Kidney tubule cell (primary cell): ENCODE data around the gene TMOD3.
"Not testable (repeated sequence)": the region's sequence is repeated elsewhere in the genome, so short reads cannot be mapped to it uniquely, and the experiment has no call there.

Experiments used
- DNase-seq: peaks from one replicate; pipeline ENCODE4 v3.0.0-alpha.2; 2018; ENCODE audit warnings: low spot score

The TMOD3 gene

DNA sequence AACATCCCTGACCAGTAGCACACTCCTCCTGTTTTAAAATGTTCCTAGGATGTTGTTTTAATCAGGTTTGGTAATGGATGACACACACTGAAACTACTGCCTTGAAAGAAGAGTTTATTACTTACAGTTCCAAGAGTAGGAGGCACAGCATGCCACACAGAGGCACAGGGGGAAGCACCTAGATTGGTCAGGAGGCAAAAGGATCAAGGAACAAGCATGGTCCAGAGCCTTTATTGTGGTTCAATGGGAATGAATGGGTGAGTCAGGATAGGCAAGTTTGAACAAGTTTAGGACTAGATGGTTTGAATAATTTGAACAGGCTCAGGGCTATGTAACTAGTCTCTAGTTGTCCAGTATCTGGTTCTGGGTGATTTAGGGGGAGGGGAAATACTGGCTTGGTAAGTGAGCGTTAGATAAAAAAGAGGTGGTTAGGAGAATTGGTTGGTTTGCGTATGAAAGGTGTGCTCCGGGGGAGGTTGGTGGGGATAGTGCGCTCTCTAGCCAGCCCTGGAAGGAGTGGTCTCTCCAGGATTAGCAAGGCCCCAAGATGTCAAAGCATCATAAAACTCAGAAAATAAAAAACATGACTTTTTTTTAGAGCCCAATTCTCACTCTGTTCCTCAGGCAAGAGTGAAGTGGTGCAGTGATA, 35.1 kb downstream of the TMOD3 start:
- peak; percentile 93 for DNase-seq

DNA sequence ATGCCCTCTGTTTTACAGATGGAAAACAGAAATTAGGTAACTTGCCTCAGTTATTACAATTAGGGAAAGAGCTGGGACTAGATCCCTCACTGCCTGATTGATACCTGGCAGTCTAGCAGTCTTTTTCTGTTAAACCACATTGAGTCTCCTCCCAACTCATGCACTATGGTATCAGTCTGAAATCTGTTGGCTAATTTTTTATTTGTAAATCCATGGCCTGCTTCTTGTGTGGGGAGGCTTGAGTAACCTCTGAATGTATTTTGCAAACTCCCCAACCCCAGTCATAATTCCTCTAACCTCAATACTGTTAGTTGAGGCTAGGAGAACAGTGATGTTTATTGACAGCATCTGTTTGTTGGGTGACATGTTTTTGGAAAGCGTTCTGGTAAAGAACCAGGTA, 35.9 kb downstream of the TMOD3 start:
- no peak for DNase-seq

DNA sequence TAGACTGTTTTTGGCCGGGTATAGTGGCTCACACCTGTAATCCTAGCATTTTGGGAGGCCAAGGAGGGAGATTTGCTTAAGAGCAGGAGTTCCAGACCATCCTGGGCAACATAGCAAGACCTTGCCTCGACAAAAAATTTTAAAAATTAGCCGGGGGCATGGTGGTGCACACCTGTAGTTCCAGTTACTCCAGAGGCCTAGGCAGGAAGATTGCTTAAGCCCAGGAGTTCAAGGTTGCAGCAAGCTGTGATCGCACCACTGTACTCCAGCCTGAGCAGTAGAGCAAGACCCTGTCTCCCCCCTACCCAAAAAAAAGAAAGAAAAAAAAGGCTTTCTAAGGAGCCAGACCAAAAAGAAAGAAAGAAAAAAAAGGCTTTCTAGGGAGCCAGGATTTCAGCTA, 36.7 kb downstream of the TMOD3 start:
- no peak for DNase-seq

DNA sequence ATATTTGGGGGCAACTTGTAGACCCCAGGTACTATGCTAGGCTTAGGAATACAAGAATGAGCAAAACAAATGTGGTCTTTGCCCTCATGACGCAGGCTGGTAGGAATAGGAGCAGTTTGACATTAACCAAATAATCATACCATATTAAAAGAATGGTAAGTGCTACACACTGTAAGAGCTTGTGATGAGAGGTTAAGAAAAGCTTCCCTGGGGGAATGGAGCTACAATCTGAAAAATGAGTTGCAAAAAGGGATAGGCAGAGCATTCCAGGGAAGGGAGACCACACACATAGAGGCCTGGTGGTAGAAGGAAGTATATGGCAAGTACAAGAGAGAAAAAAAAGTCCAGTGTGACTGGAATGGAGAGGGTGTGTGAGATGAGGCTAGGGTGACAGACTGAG, 37.3 kb downstream of the TMOD3 start:
- DNase-seq = peak; percentile 27

DNA sequence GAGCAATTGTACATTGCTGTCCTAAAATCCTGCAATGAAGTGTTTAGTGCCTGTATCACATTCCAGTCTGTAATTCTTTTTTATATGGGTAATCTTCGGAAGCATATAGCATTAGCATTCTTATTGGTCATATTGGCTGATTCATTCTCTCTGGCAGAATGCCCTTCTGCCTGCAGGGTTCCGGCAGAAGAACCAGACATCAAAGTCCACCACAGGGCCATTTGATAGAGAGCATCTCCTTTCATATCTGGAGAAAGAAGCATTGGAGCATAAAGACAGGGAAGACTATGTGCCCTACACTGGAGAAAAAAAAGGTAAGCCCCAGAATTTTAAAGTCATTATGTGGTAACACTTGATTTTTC, 39.6 kb downstream of the TMOD3 start:
- peak; percentile 80 for DNase-seq

DNA sequence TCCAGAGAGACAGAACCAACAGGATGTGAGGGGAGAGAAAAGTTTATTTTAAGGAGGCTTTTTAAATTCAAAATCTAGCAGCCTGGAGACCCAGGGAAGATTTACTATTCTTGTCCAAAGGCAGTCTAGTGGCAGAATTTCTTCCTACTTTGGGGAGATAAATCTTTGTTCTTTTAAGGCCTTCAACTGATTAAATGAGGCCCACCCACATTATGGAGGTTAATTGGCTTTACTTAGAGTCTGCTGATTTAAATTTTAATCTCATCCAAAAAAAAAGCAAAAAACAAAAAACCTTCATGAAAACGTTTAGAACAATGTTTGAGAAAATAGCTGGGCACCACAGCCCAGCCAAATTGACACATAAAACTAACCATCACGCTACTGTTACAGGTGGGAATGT, 41.3 kb downstream of the TMOD3 start:
- no peak for DNase-seq

DNA sequence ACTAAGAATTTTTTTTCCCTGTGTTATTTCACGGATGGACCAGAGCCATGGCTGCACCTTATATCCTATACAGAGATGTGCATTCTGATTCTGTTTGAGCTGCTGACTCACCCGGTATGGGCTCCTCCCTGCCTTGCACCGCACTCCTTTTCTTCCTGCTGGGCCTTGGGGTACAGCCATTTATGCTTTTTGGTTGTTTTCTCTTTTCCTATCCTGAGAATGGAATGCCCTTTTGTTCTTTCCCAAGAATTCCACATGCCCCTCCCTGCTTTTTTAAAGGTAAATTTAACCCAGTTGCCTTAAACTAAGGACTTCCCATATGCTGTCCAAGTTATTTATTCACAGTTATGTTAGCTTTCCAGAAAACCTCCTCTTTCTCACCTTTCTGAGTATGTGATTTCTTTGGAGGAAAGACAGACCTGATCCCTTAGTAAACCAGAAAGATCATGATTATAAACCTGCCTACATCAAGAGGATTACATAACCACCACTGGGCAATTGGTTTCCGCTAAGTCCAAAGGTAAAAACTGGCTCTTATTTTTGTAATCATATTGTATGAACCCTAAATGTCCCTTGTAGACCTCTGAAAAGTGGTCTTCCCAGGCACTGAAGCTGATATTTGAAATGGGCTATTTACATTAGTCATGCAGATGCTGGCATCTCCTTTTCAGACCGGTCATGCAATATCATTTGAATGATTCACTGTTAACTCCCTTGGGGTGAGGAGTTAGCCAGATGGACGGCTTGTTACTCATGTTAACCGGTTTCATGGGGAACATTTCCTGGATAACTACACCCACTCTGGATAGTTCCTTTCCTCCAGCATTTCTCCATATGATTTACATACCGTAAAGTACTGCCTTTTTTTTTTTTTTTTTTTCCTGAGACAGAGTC, 45.5 kb downstream of the TMOD3 start:
- DNase-seq = peak; percentile 97

DNA sequence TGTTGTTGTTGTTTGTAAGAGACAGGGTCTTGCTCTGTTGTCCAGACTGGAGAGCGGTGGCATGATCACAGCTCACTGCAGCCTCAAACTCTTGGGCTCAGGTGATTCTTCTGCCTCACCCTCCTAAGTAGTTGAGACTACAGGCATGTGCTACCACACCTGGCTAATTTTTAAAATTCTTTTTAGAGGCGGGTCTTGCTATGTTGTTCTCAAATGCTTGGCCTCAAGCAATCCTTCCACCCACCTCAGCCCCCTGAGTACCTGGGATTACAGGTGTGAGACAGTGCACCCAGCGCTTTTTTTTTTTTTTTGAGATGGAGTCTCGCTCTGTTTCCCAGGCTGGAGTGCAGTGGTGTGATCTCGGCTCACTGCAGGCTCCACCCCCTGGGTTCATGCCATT, 46.7 kb downstream of the TMOD3 start:
- DNase-seq = no peak

DNA sequence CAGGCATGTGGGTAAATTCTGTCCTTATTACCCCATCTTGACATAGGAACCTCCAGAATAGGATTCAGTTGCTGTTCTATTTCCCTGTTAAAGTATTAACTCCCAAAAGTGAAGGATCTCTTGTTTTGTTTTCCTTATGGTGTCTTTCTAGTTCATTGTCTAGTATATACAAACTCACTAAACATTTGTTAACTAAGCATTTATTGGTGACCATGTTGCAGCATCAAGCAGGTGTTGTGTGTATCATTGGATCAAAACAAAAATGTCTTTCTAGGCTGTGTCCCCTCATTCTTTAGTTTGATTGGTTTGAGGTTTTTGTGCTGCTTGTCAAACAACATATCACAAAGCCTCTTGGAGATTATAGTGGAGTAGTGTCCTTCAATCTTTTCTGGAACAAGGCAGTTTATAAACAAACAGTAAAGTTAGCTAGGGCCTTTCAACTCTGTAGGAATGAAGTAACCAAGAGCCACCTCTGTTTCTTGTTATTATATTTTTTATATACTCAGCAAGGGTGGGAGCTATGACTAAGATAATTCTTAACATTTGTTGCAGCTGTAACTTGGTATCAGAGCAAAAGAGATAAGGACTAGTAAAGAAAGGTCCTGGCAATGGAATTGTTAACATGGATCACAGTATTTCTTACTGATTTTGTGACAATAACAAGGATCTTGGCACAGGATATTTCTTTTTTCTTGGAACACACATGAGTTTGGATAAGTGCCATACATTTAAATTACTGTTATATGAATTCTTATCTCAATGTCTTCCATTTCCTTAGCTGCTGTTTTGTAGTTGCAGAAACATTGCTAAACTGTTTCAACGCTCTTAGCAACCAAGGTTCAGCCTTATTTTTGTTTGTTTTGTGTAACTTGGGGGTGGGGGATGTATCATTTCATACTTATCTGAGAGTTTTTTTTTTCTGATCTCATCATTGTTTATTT, 49.3 kb downstream of the TMOD3 start:
- peak; percentile 22 for DNase-seq

DNA sequence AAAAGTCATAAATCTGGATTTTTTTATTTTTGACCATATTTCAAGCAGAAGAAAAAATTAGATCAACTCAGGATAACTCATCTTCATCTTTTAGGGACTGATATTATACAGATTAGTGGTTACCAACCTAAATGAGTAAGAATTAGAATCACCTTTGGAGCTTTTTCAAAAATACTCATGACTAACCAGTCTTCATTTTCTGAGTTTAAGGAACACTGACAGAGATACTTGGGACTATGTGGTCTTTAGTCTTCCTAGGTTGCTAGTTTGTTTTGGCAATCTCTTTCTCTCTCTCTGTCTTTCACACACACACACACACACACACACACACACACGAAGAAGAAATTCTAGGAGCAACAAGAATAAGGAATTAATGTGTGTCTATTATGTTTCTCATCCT, 50.1 kb downstream of the TMOD3 start:
- no peak for DNase-seq

DNA sequence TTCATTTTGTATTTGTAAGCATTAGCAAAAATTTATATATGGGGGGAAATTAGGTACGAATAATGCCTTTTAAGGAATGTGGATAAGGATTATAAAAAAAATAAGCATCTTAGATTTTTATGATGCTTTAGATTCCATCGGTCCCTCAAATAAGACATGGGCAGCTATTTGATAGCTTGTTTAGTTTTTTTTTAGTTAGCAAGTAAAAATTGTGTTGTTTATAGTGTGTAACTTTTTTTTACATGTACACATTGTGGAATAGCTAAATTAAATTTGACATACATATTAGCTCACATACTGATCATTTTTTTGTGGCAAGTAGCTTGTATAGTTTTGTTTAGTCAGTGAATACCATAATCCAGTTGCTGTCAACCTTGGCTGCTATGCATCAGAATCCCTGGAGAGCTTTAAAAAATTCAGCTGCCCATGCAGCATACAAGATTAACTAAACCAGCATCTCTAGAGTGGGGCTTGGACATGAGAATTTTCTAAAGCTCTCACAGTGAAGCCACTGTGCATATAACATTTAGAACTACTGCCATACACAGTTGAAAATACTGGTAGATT, 53.9 kb downstream of the TMOD3 start:
- DNase-seq = no peak

DNA sequence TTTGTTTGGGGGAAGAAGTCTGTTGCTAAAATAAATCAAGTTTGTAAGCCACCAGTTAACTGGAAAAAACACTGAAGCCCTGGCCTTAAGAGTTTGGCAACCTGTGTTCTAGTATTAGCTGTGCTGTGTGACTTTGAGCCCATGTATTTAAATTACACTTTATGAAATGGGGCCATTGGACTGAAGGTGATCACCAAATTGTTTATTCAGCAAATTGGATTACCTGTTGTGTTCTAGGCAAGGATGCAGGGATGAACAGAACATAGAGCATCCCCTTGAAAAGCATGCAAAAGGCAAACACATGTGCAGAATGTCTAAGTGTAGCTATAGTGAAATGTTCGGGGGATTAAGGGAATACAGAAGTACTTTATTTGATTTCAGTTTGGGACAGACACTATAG, 54.6 kb downstream of the TMOD3 start:
- no peak for DNase-seq

DNA sequence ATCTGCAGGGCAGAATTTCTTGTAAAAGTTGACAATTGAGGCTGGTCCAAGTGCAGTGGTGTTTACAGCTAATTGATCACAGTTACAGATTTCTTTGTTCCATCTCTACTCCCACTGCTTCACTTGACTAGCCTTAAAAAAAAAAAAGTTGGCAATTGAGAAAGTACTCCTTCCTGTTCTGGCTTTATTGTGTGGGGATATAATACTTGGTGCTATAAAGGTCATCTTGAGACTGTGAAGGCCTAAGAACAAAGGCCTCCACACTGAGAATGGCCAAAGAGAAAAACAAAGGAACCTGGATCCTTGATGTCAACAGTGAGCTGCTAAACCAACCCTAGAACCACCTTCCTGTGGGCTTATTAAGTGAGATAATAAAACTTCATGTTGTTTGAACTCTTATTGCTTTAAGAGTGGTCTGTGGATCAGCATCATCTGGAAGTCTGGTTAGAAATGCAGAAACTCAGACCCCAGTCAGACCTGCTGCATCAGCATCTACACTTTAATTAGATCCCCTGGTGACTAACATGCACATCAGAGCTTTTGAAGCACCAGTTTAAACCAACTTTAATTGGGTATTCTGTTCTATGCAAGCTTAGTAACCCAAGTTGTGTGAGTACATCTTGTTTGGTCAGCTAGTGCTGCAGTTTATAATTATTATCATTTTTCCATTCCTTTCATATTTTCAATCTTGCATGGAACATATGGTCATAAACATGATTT, 55.2 kb downstream of the TMOD3 start:
- peak; percentile 37 for DNase-seq

DNA sequence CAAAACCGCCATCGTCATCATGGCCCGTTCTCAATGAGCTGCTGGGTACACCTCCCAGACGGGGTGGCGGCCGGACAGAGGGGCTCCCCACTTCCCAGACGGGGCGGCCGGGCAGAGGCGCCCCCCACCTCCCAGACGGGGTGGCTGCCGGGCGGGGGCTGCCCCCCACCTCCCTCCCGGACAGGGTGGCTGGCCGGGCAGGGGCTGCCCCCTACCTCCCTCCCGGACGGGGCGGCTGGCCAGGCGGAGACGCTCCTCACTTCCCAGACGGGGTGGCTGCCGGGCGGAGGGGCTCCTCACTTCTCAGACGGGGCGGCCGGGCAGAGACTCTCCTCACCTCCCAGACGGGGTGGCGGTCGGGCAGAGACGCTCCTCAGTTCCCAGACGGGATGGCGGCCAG, 56.3 kb downstream of the TMOD3 start:
- DNase-seq = not testable (repeated sequence)

DNA sequence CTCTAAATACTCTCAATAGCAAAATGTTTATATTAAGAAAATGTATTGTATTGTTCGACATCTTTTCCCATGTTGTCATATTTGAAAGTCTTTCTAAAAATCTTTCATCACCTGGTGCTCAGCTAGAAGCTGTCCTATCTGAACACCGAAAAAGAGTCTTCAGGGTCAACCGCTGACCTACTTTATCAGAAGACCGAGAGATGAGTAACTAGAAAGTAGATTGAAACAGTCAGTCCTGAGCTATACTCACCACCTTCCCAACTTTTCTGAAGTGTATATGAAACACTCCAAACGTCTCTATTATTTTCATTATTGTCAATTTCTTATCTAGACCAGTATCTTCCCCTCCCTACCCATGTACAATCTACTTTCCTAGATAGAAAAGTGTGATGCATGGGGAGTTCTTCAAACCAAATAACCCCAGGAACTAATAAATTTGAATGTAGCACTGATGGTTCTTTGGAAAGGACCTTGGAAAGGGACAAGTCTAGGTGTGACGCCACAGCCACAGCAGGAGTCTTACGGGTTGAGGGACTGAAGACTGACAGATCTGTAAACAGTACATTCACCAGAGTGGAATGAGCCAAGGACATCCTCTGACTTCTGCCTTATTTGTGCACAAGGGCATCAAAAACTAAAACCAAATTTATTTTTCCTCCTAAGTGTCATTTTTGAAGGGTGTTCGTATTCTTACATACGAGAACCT, 58.6 kb downstream of the TMOD3 start:
- DNase-seq = no peak

DNA sequence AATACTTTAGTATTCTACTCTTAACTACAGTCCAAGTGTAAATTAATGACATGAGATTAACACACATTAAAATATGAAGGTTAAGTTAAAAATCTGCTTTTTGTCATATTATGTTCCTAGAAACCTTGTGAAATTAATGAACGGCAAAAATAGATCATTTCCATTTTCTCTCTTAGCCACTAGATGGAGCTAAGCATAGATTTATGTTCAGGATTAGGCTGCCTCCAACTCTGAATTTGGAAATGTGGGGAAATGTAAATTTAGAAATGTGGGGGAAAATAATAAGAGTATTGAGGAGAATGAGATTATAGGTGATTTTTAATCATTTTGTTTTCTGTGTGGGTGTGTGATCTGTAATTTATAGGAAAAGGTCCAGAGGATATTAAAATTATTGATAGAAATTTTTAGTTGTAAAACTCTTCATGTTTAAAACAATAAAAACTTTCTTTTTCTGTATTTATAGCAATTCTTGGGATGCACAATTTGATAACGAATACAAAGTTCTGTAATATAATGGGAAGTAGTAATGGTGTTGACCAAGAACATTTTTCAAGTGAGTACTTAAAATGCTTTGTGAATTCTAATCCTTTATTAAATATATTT, 59.2 kb downstream of the TMOD3 start:
- no peak for DNase-seq

DNA sequence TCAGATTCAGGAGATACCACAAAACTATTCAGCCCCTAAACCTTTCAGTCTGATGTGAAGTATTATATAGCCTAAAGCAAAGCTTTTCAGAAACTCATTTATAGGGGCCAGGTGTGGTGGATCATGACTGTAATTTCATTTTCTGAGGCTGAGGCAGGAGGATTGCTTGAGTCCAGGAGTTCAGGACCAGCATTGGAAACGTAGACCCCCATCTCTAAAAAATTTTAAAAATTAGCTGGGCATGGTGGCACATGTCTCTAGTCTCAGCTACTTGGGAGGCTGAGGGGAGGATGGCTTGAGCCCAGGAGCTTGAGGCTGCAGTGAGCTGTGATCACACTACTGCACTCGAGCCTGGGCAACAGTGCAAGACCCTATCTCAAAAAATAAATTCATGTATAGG, 60.0 kb downstream of the TMOD3 start:
- DNase-seq = no peak

DNA sequence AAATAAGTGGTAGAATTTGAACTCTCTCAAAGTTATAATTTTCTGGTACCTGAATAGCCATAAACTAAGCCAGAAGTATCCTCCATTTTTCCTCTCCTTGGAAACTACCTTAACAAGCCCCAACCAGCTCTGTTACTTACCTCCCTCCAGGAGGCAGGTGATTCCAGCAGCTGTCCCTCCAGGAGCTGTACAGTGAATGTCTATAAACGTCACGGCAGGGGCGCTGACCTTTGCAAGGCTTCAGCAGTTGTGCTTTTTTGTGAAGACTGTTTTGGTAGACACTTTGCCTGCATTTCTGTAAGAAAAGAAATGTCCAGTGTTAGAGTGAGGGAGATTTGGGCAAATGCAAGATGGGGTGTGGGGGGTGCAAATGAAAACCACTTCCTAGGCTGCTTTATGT, 75.0 kb downstream of the TMOD3 start:
- no peak for DNase-seq

DNA sequence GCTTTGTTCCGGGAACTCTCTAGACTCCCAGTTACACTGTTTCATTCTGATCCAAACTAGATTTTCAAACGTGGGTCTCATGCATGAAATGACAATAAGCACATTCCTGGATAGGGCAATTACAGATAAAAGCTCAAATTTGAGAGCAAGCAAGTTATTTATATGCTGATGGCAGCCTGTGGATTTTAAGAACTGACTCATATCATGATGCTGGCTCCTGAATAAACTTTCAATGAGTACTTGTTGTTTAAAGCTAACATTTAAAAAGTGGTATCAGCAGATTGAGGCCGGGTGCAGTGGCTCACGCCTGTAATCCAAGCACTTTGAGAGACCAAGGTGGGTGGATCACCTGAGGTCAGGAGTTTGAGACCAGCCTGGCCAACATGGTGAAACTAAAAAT, 75.5 kb downstream of the TMOD3 start:
- DNase-seq = no peak

DNA sequence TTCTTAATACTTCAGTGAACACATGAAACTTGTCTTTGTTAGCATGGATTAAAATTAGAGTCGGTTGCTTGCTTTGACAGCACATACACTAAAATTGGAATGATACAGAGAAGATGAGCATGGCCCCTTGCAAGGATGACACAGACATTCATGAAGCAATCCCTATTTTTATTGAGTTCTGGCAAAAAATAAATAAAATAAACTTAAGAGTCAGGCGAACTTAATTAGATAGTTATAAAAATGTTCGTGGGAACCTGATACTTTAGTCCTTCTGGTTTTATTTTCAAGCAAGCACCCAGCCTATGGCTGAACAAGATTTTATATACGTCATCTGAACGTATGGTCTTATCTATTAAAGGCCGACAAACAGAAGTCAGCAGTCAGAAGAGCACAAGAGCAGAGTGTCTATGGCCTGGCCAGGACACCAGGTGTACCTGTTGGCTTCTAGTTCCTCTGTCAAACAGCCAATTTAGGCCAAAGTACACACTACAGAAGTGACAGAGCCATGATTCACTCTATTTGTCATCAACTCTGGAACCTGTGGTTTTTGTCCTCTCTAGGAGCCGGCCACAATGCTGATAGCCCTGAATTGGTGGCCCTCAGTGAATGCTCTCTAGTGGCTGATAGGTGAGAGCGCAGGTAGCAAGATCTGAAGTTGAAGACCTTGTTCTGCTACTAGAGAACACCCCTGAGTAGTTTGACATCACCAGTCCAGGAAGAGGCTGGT, 77.8 kb downstream of the TMOD3 start:
- peak; percentile 94 for DNase-seq
